SK-N-MC (cell line): Measurements from ENCODE around the gene GEMIN7.

Source experiments
- DNase-seq: peaks from one replicate; pipeline ENCODE4 v3.0.0-alpha.2; 2011; ENCODE audit warnings: low read depth, low spot score
- H3K27ac ChIP-seq: fragments of 200-600 bp; sonication (generic); 2 replicates; pipeline ENCODE4 v1.5.1; 2016; ENCODE audit warnings: mixed run types
- H3K36me3 ChIP-seq: fragments of 200-600 bp; sonication (generic); 2 replicates; pipeline ENCODE4 v1.6.1; 2017; ENCODE audit warnings: antibody characterized with exemption, low read length, mixed read lengths; ENCODE audit not compliant: insufficient read depth
- H3K4me3 ChIP-seq: fragments of 200-600 bp; sonication (generic); 2 replicates; pipeline ENCODE4 v1.5.1; 2016
- H3K9ac ChIP-seq: fragments of 200-600 bp; sonication (generic); 2 replicates; pipeline ENCODE4 v1.8.0; 2017; ENCODE audit warnings: mixed run types, mixed read lengths; ENCODE audit not compliant: insufficient read length
- H3K9me3 ChIP-seq: fragments of 200-600 bp; sonication (generic); 2 replicates; pipeline ENCODE4 v1.6.1; 2017; ENCODE audit warnings: low read depth, mild to moderate bottlenecking, antibody characterized with exemption, low read length, moderate library complexity, mixed read lengths
- EZH2 ChIP-seq: fragments of 200-600 bp; sonication (generic); IDR thresholded peaks from one replicate; pipeline ENCODE4 v1.6.1; 2017; ENCODE audit warnings: antibody characterized with exemption
- FOXP2 ChIP-seq: optimal IDR thresholded peaks from 2 replicates; pipeline ENCODE3; 2011; ENCODE audit warnings: mild to moderate bottlenecking, moderate library complexity; ENCODE audit not compliant: insufficient read depth; ENCODE audit errors: extremely low read length, control extremely low read depth
- POLR2AphosphoS5 ChIP-seq: IDR thresholded peaks from 2 replicates; pipeline ENCODE4 v1.6.1; 2012; ENCODE audit warnings: mild to moderate bottlenecking, low read depth, low read length, borderline replicate concordance

Gene GEMIN7

DNA sequence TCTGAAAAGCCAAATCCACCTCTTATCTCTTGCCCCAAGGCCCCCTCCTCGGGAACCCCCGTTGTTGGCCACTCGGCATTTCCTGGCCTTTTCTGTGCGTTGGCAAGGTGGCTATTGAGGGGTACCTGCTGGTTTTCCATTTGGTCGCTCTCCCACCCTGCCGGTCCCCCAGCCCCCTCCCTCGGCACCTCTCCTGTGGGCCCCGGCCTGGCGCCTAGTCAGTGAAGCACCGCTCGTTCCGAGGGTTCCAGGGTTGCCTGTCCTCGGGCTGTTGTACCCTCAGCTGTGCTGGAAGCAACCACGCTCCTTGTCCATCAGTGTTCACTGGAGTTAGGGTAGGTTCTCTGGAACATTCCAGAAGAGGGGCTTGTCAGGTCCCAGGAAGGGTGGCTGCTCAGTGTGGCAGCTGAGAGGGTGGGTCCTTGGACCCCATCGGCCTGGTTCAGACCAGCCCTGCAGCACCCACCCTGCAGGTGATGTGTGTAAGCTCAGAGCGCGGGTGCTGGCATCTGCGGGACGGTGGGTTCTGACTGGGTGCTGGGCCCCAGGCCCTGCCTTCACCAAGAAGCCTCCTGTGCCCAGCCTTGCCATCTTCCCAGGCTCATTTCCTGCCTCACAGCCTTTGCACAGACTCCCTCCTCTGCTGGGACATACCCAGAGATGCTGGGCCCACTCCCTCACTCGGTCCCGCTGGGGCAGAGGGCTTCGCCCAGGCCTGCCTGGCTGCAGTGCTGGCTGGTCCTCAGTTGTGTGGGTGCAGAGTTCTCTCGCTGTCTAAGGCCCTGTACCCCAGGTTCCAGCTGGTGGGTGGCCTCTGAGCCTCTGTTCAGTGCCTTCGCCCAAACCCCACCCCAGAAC lies 60.5 kb downstream of the GEMIN7 start:
- H3K9ac ChIP-seq = no peak overlapping the region
- H3K4me3 ChIP-seq = no peak overlapping the region
- H3K36me3 ChIP-seq = no peaks in the 10 kb centered on the region; the same call in 1 of the 2 replicates
- no peak overlapping the region for H3K27ac ChIP-seq
- TF ChIP-seq EZH2 (no peak), FOXP2 (no peak), POLR2AphosphoS5 (no peak)
- no peak for DNase-seq
- no peaks in the 10 kb centered on the region for H3K9me3 ChIP-seq

DNA sequence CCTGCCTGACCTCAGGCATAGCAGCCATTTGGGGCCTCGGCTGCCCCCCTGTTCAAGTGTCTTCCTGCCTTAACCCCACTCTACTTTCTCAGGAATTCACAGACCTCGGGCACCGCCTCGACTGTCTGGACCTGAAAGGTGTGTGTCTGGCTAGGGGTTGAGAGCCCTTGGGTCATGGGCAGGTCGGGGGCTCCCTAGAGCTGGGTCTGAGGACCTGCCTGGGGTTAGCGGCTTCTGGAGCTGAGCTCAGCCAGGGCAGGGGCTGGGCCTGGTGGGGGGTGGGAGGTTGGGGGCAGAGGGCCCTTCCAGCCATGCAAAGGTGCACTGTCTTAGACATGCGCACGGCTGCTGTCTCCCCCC lies 61.1 kb downstream of the GEMIN7 start:
- H3K36me3 ChIP-seq = no peaks in the 10 kb centered on the region; the same call in 1 of the 2 replicates
- no peak overlapping the region for H3K27ac ChIP-seq
- no peak overlapping the region for H3K4me3 ChIP-seq

DNA sequence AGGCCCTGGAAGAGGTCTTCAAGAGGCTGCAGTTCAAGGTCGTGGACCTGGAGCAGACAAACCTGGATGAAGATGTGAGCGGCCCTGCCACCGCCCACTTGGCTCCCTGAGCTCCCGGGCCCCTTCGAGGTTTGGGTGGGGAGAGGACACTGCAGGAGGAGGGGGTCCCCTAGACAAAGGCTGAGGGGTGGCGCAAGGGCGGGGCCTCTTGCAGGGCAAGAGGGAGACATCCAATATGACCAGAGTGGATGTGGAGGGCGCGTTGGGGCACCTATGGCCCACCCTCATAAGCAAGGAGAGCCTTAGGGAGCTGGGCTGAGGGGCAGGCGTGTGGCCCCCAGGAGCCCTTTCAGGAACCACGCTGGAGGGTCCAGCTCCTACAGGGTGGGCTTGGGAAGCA lies 61.5 kb downstream of the GEMIN7 start:
- no peak overlapping the region for H3K9ac ChIP-seq

More for the DNA sequence above, 61.1 kb downstream of the GEMIN7 start:
- no peak for TF ChIP-seq POLR2AphosphoS5
- TF ChIP-seq EZH2 = no peak
- TF ChIP-seq FOXP2 = no peak
- Histone ChIP-seq H3K9ac (no peak overlapping the region), H3K9me3 (no peaks in the 10 kb centered on the region)
- no peak for DNase-seq

More for the DNA sequence above, 61.5 kb downstream of the GEMIN7 start:
- TF ChIP-seq POLR2AphosphoS5 (no peak), EZH2 (no peak), FOXP2 (no peak)
- no peak overlapping the region for H3K27ac ChIP-seq
- no peaks in the 10 kb centered on the region; the same call in 1 of the 2 replicates for H3K36me3 ChIP-seq
- H3K4me3 ChIP-seq = no peak overlapping the region
- no peak for DNase-seq
- H3K9me3 ChIP-seq = no peaks in the 10 kb centered on the region
